ENCODE results near the gene TMEM33.

DNA sequence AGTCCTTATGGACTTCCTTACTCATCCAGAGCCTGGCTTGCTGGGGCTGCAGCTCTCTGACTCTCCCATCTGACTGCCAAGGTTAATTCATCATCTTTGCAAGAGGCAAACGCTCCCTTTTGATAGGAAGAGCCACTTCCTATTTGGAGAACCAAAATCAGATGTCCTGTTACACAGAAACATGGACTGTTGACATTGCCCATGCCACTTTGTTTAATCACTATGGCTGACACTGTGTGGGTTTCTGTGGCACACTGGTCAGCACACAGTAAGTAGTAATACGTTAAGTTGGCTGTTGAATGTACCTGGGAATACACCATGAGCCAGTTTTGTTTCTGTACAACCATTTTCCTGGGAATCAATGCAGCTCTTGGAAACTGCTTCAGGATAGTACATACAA lies 45.1 kb upstream of the TMEM33 start:
- TF ChIP-seq POLR2A (IDR thresholded peaks at IDR 0.05) (no peak), POLR2AphosphoS5 (IDR thresholded peaks at IDR 0.05) (no peak)
- TF ChIP-seq, protein P1, sequence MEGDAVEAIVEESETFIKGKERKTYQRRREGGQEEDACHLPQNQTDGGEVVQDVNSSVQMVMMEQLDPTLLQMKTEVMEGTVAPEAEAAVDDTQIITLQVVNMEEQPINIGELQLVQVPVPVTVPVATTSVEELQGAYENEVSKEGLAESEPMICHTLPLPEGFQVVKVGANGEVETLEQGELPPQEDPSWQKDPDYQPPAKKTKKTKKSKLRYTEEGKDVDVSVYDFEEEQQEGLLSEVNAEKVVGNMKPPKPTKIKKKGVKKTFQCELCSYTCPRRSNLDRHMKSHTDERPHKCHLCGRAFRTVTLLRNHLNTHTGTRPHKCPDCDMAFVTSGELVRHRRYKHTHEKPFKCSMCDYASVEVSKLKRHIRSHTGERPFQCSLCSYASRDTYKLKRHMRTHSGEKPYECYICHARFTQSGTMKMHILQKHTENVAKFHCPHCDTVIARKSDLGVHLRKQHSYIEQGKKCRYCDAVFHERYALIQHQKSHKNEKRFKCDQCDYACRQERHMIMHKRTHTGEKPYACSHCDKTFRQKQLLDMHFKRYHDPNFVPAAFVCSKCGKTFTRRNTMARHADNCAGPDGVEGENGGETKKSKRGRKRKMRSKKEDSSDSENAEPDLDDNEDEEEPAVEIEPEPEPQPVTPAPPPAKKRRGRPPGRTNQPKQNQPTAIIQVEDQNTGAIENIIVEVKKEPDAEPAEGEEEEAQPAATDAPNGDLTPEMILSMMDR (IDR thresholded peaks at IDR 0.05) = no peak
